Measurements from ENCODE around the gene XYLT1. TPM values are rescaled to one million over a fixed set of nuclear protein-coding genes. Genes with fewer than 3 reads are reported as not detected.

Gene XYLT1
- polyA plus RNA-seq, 1 donor from 2014 or later = 3.3 TPM

GRCh38 chr16:17128791-17129190 is 342.0 kb downstream of the XYLT1 start:
- peaks cover 9% of the 10 kb centered on the region for H3K36me3 ChIP-seq (ENCODE audit: insufficient read depth, low read length)
- H3K27me3 ChIP-seq (ENCODE audit: insufficient read depth, low read depth, low read length) = no peaks in the 10 kb centered on the region
- H3K9me2 ChIP-seq (ENCODE audit: insufficient read depth, low read length) = no peaks in the 10 kb centered on the region
- no peak overlapping the region for H3K4me2 ChIP-seq (ENCODE audit: low read length)
- no peaks in the 10 kb centered on the region for H3K79me2 ChIP-seq (replicated peaks; ENCODE audit: insufficient read depth, low read length)
- H3K9me3 ChIP-seq (ENCODE audit: low read length) = peaks cover 4% of the 10 kb centered on the region
- H4K20me1 ChIP-seq (ENCODE audit: insufficient read depth) = no peaks in the 10 kb centered on the region
- no peaks in the 10 kb centered on the region for H3F3A ChIP-seq (ENCODE audit: insufficient read depth, low read length, poor library complexity, severe bottlenecking)
- H2AFZ ChIP-seq (ENCODE audit: low read depth, low read length) = no peak overlapping the region
- no peak overlapping the region for H3K9ac ChIP-seq (ENCODE audit: low read length)
- H3K4me3 ChIP-seq (ENCODE audit: low read length) = no peak overlapping the region
- H3K27ac ChIP-seq (ENCODE audit: low read length) = no peak overlapping the region
- no peak for TF ChIP-seq SMC3 (conservative IDR thresholded peaks at IDR 0.05; ENCODE audit: poor library complexity)
- no peak for TF ChIP-seq RAD21 (conservative IDR thresholded peaks at IDR 0.05)
- TF ChIP-seq TAF1 (IDR thresholded peaks at IDR 0.05; ENCODE audit: low read depth) = no peak
- TF ChIP-seq EP300 (conservative IDR thresholded peaks at IDR 0.05; ENCODE audit: poor library complexity, severe bottlenecking) = no peak
- no peak for TF ChIP-seq EZH2 (IDR thresholded peaks at IDR 0.05; ENCODE audit: borderline replicate concordance, insufficient read depth, low read length, poor library complexity, severe bottlenecking)
- TF ChIP-seq CTCF (IDR thresholded peaks at IDR 0.05; ENCODE audit: poor library complexity, severe bottlenecking) = no peak
- TF ChIP-seq, protein P1, sequence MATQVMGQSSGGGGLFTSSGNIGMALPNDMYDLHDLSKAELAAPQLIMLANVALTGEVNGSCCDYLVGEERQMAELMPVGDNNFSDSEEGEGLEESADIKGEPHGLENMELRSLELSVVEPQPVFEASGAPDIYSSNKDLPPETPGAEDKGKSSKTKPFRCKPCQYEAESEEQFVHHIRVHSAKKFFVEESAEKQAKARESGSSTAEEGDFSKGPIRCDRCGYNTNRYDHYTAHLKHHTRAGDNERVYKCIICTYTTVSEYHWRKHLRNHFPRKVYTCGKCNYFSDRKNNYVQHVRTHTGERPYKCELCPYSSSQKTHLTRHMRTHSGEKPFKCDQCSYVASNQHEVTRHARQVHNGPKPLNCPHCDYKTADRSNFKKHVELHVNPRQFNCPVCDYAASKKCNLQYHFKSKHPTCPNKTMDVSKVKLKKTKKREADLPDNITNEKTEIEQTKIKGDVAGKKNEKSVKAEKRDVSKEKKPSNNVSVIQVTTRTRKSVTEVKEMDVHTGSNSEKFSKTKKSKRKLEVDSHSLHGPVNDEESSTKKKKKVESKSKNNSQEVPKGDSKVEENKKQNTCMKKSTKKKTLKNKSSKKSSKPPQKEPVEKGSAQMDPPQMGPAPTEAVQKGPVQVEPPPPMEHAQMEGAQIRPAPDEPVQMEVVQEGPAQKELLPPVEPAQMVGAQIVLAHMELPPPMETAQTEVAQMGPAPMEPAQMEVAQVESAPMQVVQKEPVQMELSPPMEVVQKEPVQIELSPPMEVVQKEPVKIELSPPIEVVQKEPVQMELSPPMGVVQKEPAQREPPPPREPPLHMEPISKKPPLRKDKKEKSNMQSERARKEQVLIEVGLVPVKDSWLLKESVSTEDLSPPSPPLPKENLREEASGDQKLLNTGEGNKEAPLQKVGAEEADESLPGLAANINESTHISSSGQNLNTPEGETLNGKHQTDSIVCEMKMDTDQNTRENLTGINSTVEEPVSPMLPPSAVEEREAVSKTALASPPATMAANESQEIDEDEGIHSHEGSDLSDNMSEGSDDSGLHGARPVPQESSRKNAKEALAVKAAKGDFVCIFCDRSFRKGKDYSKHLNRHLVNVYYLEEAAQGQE (IDR thresholded peaks at IDR 0.05; ENCODE audit: borderline replicate concordance) = no peak
- no peak for TF ChIP-seq MXI1 (conservative IDR thresholded peaks at IDR 0.05; ENCODE audit: poor library complexity, severe bottlenecking)
- no peak for TF ChIP-seq POLR2AphosphoS5 (IDR thresholded peaks at IDR 0.05)

DNA sequence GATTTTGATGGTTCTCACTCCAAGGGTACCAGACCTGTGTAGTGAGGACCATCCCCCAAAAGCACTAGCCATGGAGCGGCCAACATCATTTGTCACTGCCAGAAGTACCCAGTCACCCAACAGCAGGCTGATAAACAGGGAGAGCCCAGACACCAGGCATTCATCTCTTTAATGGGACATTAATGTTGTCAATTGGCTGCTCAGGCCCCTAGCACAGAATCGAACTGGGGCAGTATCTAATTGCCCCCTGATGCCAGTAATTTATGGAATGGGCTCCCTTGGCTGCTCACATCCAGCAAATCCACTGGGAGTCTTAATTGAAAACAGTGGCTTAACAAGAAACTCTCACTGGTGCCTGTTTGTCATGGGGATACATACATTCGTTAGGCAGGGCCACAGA is 344.6 kb downstream of the XYLT1 start:
- Histone ChIP-seq H3K79me2 (replicated peaks; ENCODE audit: insufficient read depth, low read length) (no peaks in the 10 kb centered on the region), H3K27ac (ENCODE audit: low read length) (no peak overlapping the region), H3K4me2 (ENCODE audit: low read length) (no peak overlapping the region), H2AFZ (ENCODE audit: low read depth, low read length) (no peak overlapping the region), H3K9me3 (ENCODE audit: low read length) (peaks cover 4% of the 10 kb centered on the region), H3K4me3 (ENCODE audit: low read length) (no peak overlapping the region), H3K27me3 (ENCODE audit: insufficient read depth, low read depth, low read length) (no peaks in the 10 kb centered on the region), H4K20me1 (ENCODE audit: insufficient read depth) (no peaks in the 10 kb centered on the region), H3K36me3 (ENCODE audit: insufficient read depth, low read length) (peaks cover 9% of the 10 kb centered on the region), H3K9me2 (ENCODE audit: insufficient read depth, low read length) (no peaks in the 10 kb centered on the region), H3F3A (ENCODE audit: insufficient read depth, low read length, poor library complexity, severe bottlenecking) (no peaks in the 10 kb centered on the region), H3K9ac (ENCODE audit: low read length) (no peak overlapping the region)
- TF ChIP-seq EP300 (conservative IDR thresholded peaks at IDR 0.05; ENCODE audit: poor library complexity, severe bottlenecking) (no peak), EZH2 (IDR thresholded peaks at IDR 0.05; ENCODE audit: borderline replicate concordance, insufficient read depth, low read length, poor library complexity, severe bottlenecking) (no peak), RAD21 (conservative IDR thresholded peaks at IDR 0.05) (no peak), CTCF (IDR thresholded peaks at IDR 0.05; ENCODE audit: poor library complexity, severe bottlenecking) (no peak), POLR2AphosphoS5 (IDR thresholded peaks at IDR 0.05) (no peak), MXI1 (conservative IDR thresholded peaks at IDR 0.05; ENCODE audit: poor library complexity, severe bottlenecking) (no peak), TAF1 (IDR thresholded peaks at IDR 0.05; ENCODE audit: low read depth) (no peak), SMC3 (conservative IDR thresholded peaks at IDR 0.05; ENCODE audit: poor library complexity) (no peak)
- TF ChIP-seq, protein P1 (IDR thresholded peaks at IDR 0.05; ENCODE audit: borderline replicate concordance) = no peak
